T-helper 1 cell (primary cell): Measurements from ENCODE around the gene ZNF33A.
"Not testable (repeated sequence)": the region's sequence is repeated elsewhere in the genome, so short reads cannot be mapped to it uniquely, and the experiment has no call there.

ENCODE experiments used
- DNase-seq, 5 donors: peaks; one replicate each; pipeline ENCODE4 v3.0.0-alpha.2; 2012 to 2020
- total RNA-seq, 4 donors: gene quantifications; one replicate each; lab custom pipeline; 2026; lab: John Stamatoyannopoulos, UW

ZNF33A gene
- total RNA-seq = 64.3 to 122 (median 105) reads per million in 4 donors

DNA sequence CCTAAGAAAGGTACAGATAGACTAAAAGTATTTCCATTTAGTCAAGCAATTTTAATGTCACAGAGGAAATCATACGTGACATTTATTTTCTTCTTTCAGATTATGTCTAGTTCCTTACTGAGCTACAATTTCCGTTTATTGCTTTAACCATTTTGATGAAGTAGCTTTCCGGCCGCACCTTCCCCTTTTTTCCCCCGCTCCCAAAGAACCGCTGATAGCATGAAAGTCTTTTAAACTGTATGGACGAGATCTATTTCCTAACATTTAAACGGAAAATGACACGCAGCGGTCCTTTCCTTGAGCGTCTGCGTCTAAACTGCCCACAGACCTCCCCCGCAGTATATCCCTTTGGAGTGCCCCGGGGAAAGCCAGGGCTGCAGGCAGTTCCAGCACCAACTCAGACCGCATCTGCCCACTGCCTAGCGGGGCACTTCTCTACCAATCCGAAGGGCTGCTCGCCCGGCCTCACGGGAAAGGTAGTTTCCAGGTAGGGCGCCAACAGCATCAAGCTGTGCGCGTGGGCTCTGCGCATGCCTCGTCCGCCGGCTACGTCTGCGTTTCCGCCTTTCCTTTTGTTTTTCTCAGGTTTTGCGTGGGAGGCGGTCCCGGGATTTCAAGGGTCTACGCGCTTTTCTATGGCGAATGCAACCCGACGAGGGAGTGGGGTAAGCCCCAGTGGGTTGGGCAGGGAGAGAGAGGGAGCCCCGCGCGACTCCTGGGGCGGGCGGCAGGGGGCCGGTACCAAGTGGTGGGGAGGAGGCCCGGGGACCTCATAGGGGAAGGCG, at the start of gene ZNF33A:
ZNF33A (plus strand) TSS at position 557 of the 785 bp plus-strand sequence. CDS start 1,667 bp downstream, outside the sequence.
- DNase-seq = peak; percentile 85 to 92 (median 90)

DNA sequence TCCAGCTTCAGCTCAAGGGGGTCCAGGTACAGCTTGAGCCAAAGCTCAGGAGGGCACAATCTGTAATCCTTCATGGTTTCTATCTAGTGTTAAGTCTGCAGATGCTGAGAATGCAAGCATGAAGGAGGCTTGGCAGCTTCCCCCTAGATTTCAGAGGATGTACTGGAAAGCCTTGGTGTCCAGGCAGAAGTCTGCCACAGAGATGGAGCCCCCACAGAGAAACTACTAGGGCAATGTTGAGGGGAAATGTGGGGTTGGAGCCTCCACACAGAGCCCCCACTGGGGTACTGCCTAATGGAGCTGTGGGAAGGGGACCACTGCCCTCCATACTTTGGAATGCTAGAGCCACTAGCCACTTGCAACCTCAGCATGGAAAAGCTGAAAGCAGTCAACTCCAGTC, 45.5 kb upstream of the ZNF33A start:
- DNase-seq = no peak

- no peak for DNase-seq
Measured at GRCh38 chr10:37972396-37972795, 38.1 kb upstream of the ZNF33A start.

GRCh38 chr10:37975401-37975991, 35.0 kb upstream of the ZNF33A start:
- peak in 1 of 5 donors; percentile 27 for DNase-seq

DNA sequence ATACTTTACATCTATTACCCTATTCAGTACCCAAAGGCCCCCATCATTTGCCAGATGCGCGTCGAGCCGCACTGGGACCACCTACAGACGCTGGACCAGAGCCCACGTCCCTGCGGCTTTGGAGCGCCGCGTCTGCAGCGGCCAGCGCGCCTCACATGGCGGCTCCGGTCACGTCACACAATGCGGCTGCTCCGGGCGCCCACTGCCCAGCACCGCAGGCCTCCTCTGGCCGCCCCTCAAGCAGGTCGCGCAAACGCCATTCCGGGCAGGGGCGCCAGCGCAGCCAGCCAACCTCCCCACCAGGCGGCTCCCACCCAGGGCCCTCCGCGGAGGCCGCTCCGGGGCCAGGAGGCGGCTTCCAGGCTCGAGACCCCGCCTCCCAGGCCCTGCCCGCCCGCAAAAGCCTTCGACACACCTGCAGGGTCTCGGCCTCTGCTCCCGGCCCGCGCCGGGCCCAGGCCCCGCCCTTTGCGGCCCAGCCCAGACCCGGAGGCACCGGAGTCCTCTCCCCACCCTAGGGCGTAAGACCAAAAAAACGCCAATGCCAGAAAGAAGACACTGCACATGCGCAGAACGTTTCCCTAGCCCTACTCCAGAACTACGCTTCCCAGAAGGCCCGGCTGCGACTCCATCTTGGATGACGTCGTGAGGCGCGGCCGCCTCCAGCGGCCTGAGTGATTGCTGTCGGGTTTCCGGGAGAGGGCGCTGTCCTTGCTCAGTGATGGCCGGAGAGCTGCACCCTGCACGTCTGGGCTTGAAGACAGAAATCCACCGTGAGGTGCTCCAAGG, 34.2 kb upstream of the ZNF33A start, which contains the start of gene ZNF25:
ZNF25 (minus strand) TSS at position 557 of the 789 bp plus-strand sequence. CDS start 4,925 bp downstream, outside the sequence.
- DNase-seq = peak; percentile 96 to 99 (median 97)

DNA sequence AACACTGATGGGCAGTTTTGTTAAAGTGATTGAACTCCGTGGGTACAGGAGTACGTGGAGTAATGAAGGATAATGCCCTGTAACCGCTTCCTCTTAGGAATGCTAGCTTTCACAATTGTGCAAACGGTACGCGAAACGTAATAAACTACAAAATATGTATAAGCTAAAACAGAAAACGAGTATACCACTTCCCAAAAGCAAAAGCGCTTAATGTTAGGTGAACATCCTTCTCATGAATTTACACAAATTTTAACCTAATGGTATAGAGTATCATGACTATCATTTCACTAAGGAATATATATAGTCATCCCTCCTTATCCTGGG, 33.6 kb upstream of the ZNF33A start:
- no peak for DNase-seq

DNA sequence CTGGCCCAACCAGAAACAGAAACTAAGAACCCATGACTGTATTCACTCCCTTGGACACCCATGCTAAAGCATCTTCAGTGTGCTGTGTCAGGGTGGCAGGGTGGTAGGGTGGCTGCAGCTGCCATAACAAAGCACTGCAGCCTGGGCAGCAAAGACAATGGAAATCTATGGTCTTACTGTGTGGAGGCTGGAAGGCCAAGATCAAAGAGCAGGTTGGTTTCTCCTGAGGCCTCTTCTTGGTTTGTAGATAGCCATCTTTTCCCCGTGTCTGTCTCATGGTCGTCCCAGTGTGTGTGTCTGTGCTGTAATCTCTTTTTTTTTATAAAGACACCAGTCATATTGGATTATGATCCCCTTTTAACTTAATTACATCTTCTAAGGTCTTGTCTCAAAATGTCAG, 18.8 kb upstream of the ZNF33A start:
- no peak for DNase-seq

DNA sequence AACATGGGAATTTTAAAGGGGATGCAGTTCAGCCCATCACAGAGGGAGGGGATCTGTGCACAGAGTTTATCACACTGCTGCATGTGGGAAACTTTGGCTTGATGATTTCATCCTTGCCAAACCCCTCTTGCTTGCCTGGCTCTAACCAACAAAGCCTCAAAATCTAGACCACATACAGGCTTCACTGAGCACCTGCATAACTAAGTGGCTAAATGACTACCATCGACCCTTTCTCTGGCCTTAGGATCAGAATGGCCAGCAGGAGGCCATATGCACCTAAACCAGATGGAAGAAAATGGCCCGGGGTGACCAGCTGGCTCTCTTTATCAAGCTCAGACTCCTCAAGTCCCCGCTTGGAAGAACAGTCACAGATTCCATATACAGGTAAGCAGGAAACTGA, 18.4 kb upstream of the ZNF33A start:
- no peak for DNase-seq

- DNase-seq = not testable (repeated sequence)
Measured at GRCh38 chr10:37998920-37999319, 11.6 kb upstream of the ZNF33A start.

- DNase-seq = not testable (repeated sequence)
Measured at GRCh38 chr10:38000474-38000873, 10.0 kb upstream of the ZNF33A start.

DNA sequence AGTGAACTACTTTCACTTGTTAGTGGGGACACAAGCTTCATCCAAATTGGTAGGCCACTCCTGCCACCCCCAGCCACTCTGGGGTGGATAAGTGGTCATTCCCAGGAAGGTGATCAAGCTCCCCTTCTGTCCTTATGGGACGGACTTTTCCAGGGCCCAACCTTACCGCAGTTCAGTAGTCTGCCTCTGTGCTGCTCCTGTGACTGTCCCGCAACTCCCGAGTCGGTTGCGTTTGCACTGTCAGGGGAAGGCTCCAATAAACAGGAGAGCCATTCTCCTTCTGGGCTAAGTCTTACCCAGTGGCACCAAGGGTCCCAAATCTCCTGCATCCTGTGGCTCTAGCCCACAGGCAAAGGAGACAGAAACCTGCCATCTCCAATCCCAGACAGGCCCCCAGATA, 7.4 kb upstream of the ZNF33A start:
- no peak for DNase-seq

GRCh38 chr10:38003588-38003987, 6.9 kb upstream of the ZNF33A start:
- DNase-seq = no peak

GRCh38 chr10:38007551-38007950, 2.9 kb upstream of the ZNF33A start:
- no peak for DNase-seq

DNA sequence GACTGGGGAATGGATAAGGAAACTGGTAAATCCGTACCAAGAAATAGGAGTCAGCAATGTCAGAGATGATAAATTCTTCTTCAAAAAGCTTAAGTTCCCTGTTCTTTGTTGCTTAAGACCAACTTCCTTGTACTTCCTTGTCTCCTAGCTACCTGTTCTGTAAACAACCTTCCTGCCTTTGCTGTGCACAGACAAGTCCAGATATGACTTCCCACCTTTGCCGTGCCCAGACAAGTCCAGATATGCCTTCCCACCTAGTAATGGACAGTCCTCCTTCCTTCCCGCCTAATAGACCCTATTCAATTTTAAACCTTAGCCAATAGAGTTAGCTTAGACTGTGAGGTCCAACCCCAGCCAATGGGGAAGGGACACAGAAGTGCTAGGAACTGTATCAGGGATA, 2.5 kb upstream of the ZNF33A start:
- DNase-seq = no peak

DNA sequence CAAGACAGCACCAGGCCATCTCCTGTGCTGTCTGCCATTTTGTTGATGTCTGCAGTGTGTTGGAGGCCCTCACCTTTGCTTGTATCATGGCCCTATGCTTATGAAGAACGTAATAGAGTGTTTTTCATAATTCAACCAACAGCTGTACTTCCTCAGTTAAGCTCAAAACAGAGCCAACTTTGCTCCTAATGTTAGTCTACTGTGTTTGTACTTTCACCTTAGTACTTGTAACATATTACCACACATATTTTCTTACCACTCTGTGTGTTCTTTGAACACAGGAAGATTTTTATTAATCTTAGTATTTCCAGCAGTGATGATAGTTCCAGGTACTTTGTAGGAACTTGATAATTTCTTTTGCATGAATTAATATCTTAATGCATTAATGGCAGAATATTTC, 5.9 kb downstream of the ZNF33A start:
- no peak for DNase-seq

GRCh38 chr10:38019124-38019523, 8.6 kb downstream of the ZNF33A start:
- not testable (repeated sequence) for DNase-seq

DNA sequence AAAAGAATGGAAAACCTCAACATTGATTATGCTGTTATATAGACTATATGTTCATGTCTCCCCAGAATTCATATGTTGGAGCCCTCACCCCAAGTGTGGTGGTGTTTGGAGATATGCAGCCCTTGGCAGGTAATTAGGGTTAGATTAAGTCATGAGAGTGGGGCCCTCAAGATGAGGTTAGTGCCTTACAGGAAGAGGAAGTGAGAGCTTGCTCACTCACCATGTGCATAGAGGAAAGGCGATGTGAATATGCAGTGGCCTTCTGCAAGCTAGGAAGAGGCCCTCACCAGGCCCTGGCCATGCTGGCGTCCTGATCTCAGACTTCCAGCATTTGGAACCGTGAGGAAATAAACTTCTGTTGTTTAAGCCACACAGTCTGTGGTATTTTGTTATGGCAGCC, 14.8 kb downstream of the ZNF33A start:
- DNase-seq = no peak

GRCh38 chr10:38027986-38028385, 17.5 kb downstream of the ZNF33A start:
- no peak for DNase-seq

DNA sequence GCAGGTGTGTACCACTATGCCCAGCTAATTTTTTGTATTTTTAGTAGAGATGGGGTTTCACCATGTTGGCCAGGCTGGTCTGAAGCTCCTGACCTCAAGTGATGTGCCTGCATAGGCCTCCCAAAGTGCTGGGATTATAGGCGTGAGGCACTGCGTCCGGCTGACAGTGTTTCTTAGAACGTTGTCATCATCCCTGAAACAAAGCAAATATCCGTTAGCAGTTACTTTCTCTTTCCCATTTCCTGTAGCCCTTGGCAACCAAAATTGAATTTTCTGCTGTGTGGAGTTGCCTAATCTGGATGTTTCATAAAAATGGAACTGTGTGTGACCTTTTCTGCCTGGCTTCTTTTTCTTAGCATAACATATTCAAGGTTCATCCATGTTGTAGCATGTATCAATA, 22.4 kb downstream of the ZNF33A start:
- no peak for DNase-seq

DNA sequence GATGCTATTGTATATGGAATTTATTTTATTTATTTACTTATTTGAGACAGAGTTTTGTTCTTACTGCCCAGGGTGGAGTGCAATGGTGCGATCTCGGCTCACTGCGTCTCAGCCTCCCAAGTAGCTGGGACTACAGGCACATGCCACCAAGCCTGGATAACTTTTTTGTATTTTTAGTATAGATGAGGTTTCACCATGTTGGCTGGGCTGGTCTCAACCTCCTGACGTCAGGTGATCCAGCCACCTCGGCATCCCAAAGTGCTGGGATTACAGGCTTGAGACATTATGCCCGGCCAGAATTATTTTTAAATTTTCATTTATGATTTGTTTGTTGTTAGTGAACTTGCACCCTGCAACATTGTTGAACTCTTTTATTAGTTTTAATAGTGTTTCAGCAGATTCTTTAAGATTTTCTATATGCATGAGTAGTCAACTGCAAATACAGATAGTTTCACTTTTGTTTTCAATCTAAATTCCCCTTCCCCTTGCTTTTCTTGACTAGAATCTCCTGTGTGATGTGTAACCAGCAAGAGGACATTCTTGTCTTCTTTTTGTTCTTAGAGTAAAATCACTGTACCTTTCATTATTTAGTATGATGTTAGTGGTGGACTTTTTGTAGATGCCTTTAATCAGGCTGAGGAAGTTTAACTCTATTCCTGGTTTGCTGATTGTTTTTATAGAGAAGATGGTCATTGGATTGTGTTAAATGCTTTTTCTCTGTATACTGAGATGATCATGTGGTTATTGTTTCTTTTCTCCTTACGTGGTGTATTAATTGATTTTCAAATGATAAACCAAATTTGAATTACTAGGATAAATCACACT, 27.8 kb downstream of the ZNF33A start:
- DNase-seq = peak in 1 of 5 donors; percentile 36

DNA sequence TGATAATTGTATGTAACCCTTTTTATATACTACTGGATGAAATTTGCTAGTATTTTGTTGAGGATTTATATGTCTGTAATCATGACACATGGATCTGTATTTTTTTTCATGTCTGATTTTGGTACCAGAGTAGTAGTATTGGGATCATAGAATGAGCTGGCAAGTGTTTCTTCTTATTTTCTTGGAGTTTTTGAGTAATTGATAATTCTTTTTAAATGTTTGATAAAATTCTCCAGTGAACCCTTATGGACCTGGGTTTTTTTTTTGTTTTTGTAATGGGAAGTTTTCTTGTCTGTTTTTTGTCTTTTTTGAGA, 28.4 kb downstream of the ZNF33A start:
- DNase-seq = no peak

GRCh38 chr10:38043516-38043915, 33.0 kb downstream of the ZNF33A start:
- no peak for DNase-seq

- no peak for DNase-seq
Measured at GRCh38 chr10:38045129-38045528, 34.7 kb downstream of the ZNF33A start.
